Heart left ventricle (tissue), 16 donors: ENCODE measurements around the gene CCM2. TPM values are rescaled to one million over a fixed set of nuclear protein-coding genes. Genes with fewer than 3 reads are reported as not detected.

Experiments used
- ATAC-seq, 4 donors: fragments of 200-7000 bp; cut with Tn5 transposase; one replicate each; pipeline ENCODE4 v1.9.1; 2020 to 2022; ENCODE audit warnings: moderate library complexity in 4 of 4, mild to moderate bottlenecking in 3 of 4, moderate number of reproducible peaks in 1 of 4
- DNase-seq, 5 donors: peaks; one replicate each; pipeline ENCODE4 v3.0.0-alpha.2; 2020
- H3K27ac ChIP-seq, 12 donors: fragments of 200-600 bp; sonication (generic) in 4 of 12; one replicate each; pipeline versions ENCODE4 v1.5.0 to v1.8.0; 2016 to 2022; ENCODE audit warnings: mild to moderate bottlenecking in 2 of 12
- H3K27me3 ChIP-seq, 9 donors: fragments of 200-600 bp; sonication (generic) in 2 of 9; one replicate each; pipeline versions ENCODE4 v1.5.1 to v1.8.0; 2016 to 2022; ENCODE audit warnings: mild to moderate bottlenecking in 3 of 9
- H3K36me3 ChIP-seq, 9 donors: fragments of 200-600 bp; sonication (generic) in 2 of 9; one replicate each; pipeline versions ENCODE4 v1.5.0 to v1.8.0; 2018 to 2022; ENCODE audit warnings: mild to moderate bottlenecking in 2 of 9
- H3K4me1 ChIP-seq, 12 donors: fragments of 200-600 bp; sonication (generic) in 4 of 12; one replicate each; pipeline versions ENCODE4 v1.5.0 to v1.8.0; 2016 to 2022; ENCODE audit warnings: mild to moderate bottlenecking in 3 of 12
- H3K4me3 ChIP-seq, 12 donors: fragments of 200-600 bp; sonication (generic) in 4 of 12; one replicate each; pipeline versions ENCODE4 v1.5.0 to v1.8.0; 2017 to 2022; ENCODE audit warnings: mild to moderate bottlenecking in 9 of 12, moderate library complexity in 4 of 12
- H3K9me3 ChIP-seq, 12 donors: fragments of 200-600 bp; sonication (generic) in 4 of 12; one replicate each; pipeline versions ENCODE4 v1.5.0 to v1.8.0; 2016 to 2022; ENCODE audit warnings: mild to moderate bottlenecking in 1 of 12
- POLR2A ChIP-seq, 2 donors: fragments of 450-650 bp; IDR thresholded peaks; one replicate each; pipeline ENCODE4 v1.6.1; 2017; ENCODE audit warnings: antibody characterized with exemption in 2 of 2, mild to moderate bottlenecking in 2 of 2, moderate library complexity in 2 of 2
- WGBS, 4 donors: extraction: QIAGEN DNeasy Blood & Tissue Kit in 2 of 4; methylation state at CpG; one replicate each; pipeline versions ENCODE4 v1.1.5 to v1.1.7; 2013 to 2018; 5-methylcytosine and 5-hydroxymethylcytosine counted together
- intact Hi-C, 10 donors: fragments of 100-400 bp; cut with DNase I; formaldehyde crosslinking; loops; one replicate each; pipeline versions ENCODE4 v1.11.1 to v1.14.2; 2022
- polyA plus RNA-seq, 2 donors: library from polyadenylated mRNA; stranded (reverse); fragments of 200-250 nt; gene quantifications; one replicate each; pipeline ENCODE4 v1.2.3, GENCODE V29; 2013
- total RNA-seq, 9 donors: library from RNA; depleted of rRNA in 2 of 9; stranded (reverse); fragments of >200 nt in 2 of 9; fragmentation: NEBNext Ultra II Directional in 3 of 9; extraction: Animal tissue kit (Norgen Biotek cat#: 25700) in 3 of 9; gene quantifications; one replicate each; pipeline versions ENCODE4 v1.1.0 to v1.2.4, GENCODE V29; 2016 to 2023
- TF ChIP-seq, protein P1 (sequence below), 12 donors: fragments of 200-600 bp; sonication (generic) in 4 of 12; IDR thresholded peaks; one replicate each; pipeline versions ENCODE4 v1.5.0 to v1.8.0; 2018 to 2022; ENCODE audit warnings: antibody characterized with exemption in 12 of 12, mild to moderate bottlenecking in 5 of 12
- donor health status: ischemic (EF 13 %, LVEDD 7.1; RV severe dilation, severe dysfunction).
- donor health status: healthy with polysubstance abuse.
- donor health status: DM: no; HTN: yes; CAD: no.
- donor health status: DM: no; HTN: no; CAD: no.
- donor health status: ischemic (EF 25% LVEDD 6.9; RV normal size, moderate dysfunction).
- donor health status: ischemic (EF 25% LVEDD 5.7; RV mildly dilated, moderate dysfunction).
- donor health status: healthy.
- donor health status: DM: yes; HTN: yes; CAD: no.
- donor health status: ischemic (EF 35%, LVEDD 5.7; RV mildly dilated, moderate dysfunction).
- donor health status: nonischemic (EF 11% LVEDD 7.7; RV severe dilation, severe dysfunction).
- donor health status: DM: yes; HTN: yes; CAD: no.
- donor health status: PGD.
- donor health status: ischemic (EF 29% LVEDD 5.4; RV normal size, mild dysfunction).
- donor health status: nonischemic (EF 23%, LVEDD 6.1; RV moderate dilation, normal function).

CCM2 gene
- total and polyA plus RNA-seq, 11 donors: 24.7 to 68.2 (median 35.3) TPM

DNA sequence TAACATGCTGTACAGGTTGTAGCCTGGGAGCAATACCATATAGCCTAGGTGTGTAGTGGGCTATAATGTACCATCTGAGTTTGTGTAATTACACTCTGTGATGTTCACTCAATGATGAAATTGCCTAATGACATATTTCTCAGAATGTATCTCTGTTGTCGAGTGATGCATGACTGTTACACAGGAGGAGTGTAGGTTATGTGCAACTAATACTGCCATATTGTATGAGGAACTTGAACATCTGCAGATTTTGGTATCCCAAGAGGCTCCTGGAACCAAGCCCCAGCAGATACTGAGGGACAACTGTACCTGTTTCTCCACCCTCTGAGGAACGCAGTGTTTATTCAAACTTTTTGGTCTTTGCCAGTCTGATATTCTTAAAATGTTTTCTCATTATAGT, 50.2 kb downstream of the CCM2 start:
- Histone ChIP-seq H3K27ac (no peak overlapping the region), H3K4me1 (no peaks in the 10 kb centered on the region), H3K27me3 (no peaks in the 10 kb centered on the region), H3K4me3 (no peak overlapping the region), H3K9me3 (no peaks in the 10 kb centered on the region), H3K36me3 (peaks cover 0 to 74% (median 42%) of the 10 kb centered on the region in 9 donors)
- DNase-seq: no peak
- ATAC-seq: no peak
- intact Hi-C loops: no loop called here
- 73 to 99% (median 93%) methylated on average over 2 of the region's 2 CpGs for WGBS, 4 donors
- TF ChIP-seq, protein P1, sequence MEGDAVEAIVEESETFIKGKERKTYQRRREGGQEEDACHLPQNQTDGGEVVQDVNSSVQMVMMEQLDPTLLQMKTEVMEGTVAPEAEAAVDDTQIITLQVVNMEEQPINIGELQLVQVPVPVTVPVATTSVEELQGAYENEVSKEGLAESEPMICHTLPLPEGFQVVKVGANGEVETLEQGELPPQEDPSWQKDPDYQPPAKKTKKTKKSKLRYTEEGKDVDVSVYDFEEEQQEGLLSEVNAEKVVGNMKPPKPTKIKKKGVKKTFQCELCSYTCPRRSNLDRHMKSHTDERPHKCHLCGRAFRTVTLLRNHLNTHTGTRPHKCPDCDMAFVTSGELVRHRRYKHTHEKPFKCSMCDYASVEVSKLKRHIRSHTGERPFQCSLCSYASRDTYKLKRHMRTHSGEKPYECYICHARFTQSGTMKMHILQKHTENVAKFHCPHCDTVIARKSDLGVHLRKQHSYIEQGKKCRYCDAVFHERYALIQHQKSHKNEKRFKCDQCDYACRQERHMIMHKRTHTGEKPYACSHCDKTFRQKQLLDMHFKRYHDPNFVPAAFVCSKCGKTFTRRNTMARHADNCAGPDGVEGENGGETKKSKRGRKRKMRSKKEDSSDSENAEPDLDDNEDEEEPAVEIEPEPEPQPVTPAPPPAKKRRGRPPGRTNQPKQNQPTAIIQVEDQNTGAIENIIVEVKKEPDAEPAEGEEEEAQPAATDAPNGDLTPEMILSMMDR (IDR thresholded peaks at IDR 0.05): no peak
- no peak for TF ChIP-seq POLR2A (IDR thresholded peaks at IDR 0.05)

DNA sequence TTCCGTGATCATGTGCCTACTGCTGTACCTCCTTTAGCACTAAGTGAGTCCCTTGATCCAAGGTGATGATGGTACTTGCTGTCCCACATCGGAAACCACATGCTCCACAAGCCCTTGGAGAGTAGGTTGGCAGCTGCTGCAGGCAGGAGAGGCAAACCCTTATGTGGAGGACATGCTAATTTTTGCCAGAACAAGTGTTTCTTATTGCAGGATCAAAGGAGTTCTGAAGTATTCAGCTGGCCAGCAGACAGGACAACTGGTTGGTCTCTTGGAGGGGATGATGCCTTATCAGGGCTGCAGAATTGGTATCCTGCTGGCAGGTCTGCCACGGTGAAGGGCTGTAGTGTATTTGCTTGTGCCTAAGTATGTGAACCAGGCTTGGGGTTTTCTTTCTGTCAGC, 52.0 kb downstream of the CCM2 start:
- intact Hi-C loops: no loop called here
- H3K36me3 ChIP-seq: peaks cover 0 to 56% (median 24%) of the 10 kb centered on the region in 9 donors
- no peaks in the 10 kb centered on the region for H3K9me3 ChIP-seq
- no peak for ATAC-seq
- no peak for DNase-seq
- H3K27ac ChIP-seq: no peak overlapping the region
- TF ChIP-seq, protein P1 (IDR thresholded peaks at IDR 0.05): no peak
- no peak for TF ChIP-seq POLR2A (IDR thresholded peaks at IDR 0.05)
- 60 to 78% (median 68%) methylated on average over 3 of the region's 3 CpGs for WGBS, 4 donors
- no peaks in the 10 kb centered on the region for H3K27me3 ChIP-seq
- H3K4me3 ChIP-seq: no peak overlapping the region
- no peaks in the 10 kb centered on the region for H3K4me1 ChIP-seq

DNA sequence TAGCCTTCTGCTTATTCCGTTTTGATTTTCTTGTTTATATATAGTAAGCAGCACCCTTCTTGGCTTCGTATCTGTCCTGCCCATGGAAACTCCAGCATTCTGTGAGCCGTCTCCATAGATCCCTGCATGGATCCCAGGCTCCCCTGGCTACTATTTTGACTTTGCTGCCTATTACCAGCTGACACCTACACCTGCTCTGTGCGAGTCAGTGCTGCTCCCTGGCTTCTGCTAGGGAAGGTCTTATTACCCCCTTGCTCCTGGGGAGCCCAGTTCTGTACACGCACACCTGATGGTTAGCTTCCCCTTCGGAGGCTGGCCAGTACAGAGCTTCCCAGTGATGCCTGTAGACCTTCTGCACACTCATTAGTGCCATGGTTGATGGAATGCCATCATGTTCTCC, 53.4 kb downstream of the CCM2 start:
- Histone ChIP-seq H3K4me3 (no peak overlapping the region), H3K9me3 (no peaks in the 10 kb centered on the region), H3K27ac (no peak overlapping the region), H3K4me1 (peaks cover 0 to 5% (median 0%) of the 10 kb centered on the region in 12 donors), H3K36me3 (peaks cover 0 to 42% (median 20%) of the 10 kb centered on the region in 9 donors), H3K27me3 (no peaks in the 10 kb centered on the region)
- intact Hi-C loops: no loop called here
- no peak for DNase-seq
- ATAC-seq: no peak
- TF ChIP-seq POLR2A (IDR thresholded peaks at IDR 0.05): no peak
- TF ChIP-seq, protein P1 (IDR thresholded peaks at IDR 0.05): no peak
- 63 to 95% (median 78%) methylated on average over 6 of the region's 6 CpGs for WGBS, 4 donors

DNA sequence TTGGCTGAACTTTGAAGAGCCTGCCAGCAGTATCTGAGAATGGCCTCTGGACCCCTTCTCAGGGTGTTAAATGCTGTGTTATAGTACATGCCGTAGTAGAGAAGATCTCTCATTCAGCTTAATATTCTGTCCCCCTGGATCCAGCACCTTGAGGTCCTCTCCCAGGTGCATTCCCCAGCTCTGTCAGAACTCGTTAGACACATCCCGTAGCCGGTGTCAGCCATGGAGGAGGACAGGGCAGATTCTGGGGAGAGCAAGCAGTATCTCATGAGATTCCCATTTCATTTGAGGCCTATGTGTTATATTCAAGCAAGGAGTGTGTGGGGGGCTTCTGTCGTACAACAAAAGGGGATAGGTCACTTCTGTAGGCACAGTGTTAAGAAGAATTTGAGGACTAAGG, 53.9 kb downstream of the CCM2 start:
- H3K9me3 ChIP-seq: no peaks in the 10 kb centered on the region
- no peaks in the 10 kb centered on the region for H3K27me3 ChIP-seq
- H3K27ac ChIP-seq: no peak overlapping the region
- no peak for TF ChIP-seq POLR2A (IDR thresholded peaks at IDR 0.05)
- TF ChIP-seq, protein P1 (IDR thresholded peaks at IDR 0.05): no peak
- ATAC-seq (no peak), DNase-seq (no peak)
- intact Hi-C loops: no loop called here
- H3K4me1 ChIP-seq: peaks cover 0 to 5% (median 0%) of the 10 kb centered on the region in 12 donors
- H3K36me3 ChIP-seq: peaks cover 0 to 37% (median 15%) of the 10 kb centered on the region in 9 donors
- 97 to 99% (median 99%) methylated on average over 5 of the region's 5 CpGs for WGBS, 4 donors
- H3K4me3 ChIP-seq: no peak overlapping the region
